HG03439 (cell line): Measurements from ENCODE around the gene INSYN2B.
"Not testable (repeated sequence)": the region's sequence is repeated elsewhere in the genome, so short reads cannot be mapped to it uniquely, and the experiment has no call there.

Source experiments
- ATAC-seq: cut with Tn5 transposase; IDR thresholded peaks from one replicate; pipeline ENCODE4 v1.9.1; 2021; ENCODE audit warnings: mild to moderate bottlenecking, moderate library complexity; ENCODE audit not compliant: unreplicated experiment

Gene INSYN2B

DNA sequence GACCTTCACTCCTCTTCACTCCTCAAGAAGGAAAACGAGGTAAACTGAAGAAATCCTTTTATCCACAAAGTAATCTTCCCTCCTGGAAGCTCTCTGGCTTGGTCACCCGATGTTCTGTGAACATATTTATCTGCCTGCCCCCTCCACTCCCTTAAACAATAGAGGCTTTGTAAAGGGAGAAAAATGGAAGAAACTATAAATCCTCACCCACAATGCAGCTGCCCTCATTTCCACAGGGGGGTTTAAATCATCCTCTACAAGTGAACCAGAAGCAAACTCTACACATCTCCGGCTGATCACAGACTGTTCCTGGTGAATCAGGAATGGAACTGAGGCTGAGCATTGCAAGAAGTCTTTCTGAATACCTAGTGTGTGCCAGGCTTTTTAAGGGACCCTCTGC, 7.2 kb downstream of the INSYN2B start:
- ATAC-seq: no peak

DNA sequence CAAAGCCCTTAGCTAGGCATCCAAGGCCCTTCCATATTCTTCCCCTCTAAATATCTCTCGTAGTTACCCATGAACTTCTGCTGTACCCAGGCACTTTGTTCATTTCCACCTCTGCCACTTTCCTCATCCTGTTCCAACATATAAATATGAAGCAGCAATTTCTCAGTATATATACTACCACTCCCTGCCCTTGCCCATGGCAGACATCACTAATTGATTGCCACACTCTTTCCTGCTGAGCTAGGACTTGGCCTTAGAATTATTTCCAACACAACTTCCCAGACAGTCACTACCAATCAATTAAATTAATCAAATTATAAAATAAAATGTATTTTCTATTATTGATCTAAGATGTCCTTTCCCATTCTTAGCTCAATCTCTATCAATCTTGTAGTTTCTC, 8.5 kb downstream of the INSYN2B start:
- no peak for ATAC-seq

DNA sequence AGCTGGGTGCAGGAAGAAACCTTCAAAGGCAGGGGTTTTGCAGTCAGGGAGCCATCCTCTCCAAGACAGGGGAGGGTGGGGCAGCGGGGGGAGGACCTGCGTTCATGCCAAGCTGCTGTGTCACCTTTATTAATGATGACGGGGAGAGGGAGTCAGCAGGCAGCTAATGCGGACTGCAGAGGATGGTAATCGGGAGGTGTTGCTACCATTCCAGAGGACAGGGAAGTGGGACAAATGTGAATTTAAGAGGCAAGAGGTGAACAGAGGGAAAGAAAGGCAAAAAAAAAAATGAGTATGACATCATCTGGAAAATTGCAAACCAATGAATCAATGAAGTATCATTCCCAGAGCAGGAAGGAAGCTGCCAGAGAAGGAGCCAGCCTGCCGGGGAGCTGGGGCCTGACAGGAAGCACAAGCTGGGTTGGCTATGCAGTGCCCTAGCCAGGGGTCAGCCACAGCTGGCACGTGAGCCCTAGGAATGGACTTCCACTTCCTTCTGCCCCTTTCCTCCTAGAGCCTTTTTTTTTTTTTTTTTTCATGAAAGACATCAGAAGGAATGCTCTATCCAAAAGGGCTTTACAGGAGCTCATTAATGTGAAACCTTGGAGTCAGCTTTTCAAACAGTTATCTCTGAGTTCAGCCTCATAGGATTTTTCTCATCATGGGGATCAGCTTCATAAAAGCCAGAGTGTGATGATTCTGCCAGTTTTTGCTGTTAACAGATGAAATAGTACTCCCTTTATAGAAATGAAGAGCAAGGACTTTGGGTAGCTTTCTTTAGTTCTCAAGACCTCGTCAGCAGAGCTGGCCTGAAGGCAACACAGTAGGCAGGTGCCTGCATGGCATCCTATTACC, 9.2 kb downstream of the INSYN2B start:
- ATAC-seq: no peak

DNA sequence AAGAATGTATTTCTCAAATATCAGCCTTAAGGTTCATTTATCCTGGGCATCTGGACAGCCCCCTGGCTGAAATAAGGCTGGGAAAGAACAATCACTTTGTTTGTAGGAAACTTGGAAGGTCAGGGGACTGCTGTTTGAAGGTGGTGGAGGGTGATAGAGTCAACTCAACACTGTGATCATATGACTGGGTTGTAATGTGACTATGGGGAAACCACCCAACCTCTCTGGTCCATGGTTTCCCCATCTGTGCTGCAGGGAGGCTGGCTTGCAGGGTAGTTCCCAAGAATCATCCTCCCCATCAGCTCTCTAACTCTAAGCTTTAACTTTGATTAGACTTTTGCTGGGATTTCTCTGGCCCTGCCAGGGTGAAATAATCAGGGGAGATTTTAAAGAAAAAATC, 10.0 kb downstream of the INSYN2B start:
- ATAC-seq: no peak

DNA sequence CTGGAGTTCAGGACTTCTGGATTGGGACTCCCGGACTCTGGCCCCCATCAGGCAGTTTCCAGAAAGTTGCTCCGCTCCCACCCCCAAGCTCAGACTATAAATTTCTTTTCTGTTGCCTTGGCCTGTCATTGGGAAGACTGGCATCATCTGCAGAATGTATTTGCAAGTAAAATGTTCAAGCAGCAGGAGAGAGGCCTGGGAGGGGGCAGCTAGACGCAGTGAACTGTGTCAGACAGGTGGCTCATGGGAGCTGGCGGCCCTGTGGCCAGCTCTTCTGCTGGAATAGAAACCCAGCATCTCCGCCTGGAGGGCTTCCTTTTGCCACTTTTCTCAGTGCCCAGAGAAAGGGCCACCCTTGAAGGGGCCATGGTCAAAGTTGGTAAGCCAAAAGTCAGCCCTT, 16.0 kb downstream of the INSYN2B start:
- ATAC-seq: no peak

DNA sequence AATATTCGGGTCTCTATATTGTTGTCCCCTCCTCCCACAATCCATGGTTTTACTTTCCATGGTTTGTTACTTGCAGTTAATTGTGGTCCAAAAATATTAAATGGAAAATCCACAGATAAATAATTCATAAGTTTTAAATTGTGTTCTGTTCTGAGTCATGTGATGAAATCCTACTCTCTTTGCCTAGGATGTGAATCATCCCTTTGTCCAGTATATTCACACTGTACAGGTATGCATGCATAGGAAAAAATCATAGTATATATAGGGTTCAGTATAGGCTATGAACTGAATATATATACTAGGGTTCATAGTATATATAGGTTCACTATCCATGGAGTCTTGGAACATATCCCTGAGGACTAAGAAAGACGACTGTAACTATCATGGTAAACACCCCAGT, 19.6 kb downstream of the INSYN2B start:
- no peak for ATAC-seq

DNA sequence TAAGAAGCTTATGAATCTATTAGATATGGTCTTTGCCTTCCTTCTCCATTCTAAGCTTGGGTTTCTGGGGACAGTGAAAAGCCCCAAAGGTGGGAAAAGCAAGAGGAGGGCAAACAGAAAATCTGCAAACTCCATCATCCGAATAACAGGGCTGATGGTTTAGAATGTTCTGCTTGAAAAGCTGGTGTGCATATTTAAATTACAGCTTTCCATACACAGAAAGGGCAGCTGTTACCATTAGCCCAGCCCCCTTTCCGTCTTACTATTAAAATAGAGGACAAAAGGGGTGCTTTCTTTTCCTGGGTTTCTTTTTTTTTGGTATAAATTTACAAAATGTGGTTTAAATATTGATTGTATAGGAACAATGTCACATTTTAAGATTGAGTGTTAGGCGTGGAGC, 22.0 kb downstream of the INSYN2B start:
- no peak for ATAC-seq

DNA sequence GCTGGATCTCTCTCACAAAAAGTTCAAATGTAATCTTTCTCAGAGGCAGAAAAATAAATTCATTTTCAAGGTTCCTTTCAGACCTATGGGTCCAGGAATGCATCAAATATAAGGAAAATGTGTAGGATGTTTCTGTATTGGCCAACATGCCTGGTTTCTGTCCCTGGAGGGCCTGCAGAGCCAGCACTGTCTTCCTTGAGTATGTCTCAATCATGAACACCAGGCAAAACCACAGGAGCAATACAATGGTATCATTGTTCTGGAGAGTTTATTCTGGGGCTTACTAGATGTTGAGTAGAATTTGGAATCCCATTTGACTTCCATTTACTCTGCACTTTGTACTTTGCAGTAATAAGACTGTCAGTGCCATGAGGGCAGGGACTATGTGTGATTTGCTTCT, 23.5 kb downstream of the INSYN2B start:
- no peak for ATAC-seq

DNA sequence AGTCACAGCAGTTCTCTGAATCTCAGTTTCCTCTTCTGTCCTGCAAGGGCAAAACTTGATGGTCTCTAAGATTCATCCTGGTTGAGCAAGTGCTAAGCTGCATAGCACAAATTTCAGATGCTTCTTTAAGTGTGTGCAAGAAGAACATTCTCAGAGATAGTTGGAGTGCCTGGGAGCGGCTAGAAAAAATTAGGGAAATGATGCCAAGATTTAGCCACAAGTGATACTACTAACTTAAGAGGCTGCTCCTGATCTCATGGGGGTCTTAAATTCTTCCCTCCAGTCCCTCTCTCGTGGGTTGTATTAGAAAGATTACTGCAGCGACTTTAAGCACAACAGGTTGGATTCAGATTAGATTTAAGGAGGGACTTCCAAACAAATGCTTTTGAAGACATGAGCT, 24.2 kb downstream of the INSYN2B start:
- no peak for ATAC-seq

DNA sequence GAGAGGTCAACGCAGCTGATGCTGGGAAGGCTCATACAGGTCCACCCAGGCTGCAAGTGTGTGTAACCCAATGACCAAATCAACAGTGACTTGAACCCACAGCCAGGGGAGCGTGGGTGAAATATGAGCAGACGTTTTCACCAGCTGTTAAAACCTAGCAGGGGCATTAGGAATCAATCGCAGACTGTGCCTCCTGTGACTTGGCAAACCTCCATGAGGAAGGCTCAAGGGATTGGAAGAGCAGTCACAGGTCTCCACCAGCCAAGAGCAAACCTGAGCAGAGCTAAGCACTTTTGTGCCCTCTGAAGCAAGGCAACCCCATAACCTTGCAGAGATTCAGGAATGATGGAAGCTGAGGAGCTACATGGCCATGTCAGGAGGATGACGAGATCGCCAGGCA, 25.5 kb downstream of the INSYN2B start:
- no peak for ATAC-seq

DNA sequence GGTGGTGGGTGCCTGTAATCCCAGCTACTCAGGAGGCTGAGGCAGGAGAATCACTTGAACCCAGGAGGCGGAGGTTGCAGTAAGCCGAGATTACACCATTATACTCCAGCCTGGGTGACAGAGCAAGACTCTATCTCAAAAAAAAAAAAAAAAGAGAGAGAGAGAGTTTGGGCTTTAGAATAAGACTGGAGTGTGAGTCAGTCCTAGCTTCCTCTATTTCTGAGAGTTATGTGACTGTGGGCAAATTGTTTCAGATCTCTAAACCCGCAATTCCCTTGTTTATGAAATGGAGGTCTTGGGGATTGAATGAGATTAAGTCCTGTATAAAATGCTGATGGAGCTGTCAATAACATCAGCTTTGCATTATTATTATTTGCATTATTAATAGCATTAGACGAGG, 27.1 kb downstream of the INSYN2B start:
- ATAC-seq: not testable (repeated sequence)

DNA sequence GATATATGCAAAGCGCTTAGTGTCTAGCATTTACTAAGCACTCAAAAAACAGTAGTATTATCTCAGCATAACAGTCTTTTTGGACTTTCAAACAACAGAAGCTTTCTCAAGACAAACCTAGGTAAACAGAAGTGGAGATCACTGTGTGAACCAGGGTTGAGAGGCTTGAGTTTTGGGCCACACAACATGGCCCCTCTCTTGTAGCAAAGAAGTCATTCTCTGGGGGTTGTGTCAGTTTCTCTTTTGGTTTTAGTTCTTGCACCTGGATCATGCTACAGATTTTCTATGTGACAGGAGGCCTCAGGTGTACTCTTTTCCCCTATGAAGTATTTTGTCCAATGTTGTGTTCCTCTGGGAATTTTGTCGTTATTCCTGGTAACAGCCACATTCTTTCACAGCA, 30.0 kb downstream of the INSYN2B start:
- ATAC-seq: no peak

DNA sequence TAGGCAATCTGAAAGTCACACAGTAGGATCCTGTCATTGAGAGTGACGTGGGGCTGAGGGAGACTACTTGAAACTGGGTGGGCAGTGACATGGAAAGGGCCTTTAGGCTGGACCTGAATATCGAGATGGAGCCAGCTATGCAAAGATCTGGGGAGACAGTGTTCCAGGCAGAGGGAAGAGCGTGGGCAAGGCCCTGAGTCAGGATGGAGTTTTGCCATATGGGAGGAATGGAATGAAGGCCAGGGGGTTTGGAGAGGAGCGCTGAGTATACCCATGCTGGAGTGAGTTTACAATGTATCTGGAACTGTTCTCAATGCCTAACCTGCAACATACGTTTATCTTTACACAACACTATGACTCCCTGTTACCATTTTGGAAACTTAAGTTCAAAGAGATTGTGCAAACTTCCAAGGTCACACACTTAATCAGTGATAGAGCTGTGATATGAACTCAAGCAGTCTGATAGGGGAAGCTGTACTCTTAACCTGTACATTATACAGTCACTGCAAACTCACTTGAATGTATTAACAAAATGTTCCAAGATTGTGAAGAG, 33.5 kb downstream of the INSYN2B start:
- no peak for ATAC-seq

DNA sequence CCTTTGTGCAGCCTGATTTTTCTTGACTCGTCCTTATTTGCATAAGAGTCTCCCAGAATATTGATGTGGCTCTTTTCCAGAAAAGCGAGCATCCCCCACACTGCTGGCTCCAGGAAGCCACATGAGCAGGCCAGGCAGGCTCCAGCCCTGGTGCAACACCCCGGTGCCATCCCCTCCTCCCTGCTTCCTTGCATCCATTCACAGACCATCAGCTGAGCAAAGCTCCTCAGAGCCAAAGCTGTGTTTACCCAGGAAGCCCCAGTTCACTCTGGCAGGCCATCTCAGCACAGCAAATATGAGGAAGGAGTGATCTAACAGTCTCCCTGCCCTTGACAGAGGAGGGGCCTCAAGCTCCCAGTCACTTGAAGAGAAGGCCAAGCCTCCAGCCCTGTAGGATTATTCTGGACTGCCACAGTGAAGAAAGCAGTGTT, 34.4 kb downstream of the INSYN2B start:
- ATAC-seq: no peak

DNA sequence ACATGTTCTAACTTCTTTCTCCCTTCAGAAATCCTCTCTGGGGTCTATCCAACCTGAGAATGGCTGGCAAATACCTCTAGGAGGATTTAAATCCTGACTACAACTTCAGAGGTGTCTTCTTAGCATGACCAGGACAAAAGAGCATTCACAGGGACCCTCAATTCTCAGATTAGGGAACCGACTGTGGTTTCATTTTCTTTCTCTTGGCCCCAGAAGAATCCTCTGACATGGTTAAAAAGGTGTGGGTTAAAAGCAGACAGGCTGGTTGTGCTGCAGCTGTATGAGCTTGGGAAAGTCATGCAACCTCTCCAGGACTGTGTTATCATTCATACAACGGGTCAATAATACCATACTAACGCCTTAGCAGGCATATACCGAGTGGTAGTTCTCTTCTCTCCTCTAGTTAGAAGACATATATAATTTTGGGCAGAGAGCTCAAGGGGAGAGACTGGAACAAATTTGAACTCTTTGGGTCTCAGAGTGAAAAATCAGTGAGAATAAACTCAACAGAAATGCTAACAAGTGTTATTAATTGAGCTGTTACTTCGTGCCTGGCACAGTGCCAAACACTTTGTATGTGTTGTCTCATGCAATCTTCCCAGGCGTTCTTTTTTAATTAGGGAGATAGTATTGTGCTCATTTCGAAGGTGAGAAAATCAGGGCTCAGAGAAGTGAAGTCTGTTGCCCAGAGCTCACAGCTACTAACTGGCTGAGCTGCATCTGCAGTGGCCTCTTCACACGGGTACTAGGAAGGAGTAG, 35.2 kb downstream of the INSYN2B start:
- ATAC-seq: no peak

DNA sequence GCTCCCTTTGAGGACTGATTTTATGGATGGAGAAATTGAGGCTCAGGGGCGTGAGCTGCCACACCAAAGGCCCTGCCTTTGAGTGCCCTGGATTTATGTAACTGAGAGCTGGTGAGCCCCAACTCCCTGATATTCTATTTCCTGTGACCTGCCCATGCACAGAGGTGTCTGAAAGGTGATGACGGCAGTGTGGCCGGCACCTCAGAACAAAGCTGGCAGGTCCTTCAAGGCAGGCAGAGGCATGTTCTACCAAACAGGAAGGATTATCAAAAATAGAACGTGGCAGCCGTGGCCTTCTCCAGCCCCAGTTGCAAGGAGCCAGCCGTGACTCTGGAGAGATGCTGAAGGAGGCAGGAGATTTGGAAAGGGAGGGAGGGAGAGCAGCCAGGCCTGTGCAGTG, 36.2 kb downstream of the INSYN2B start:
- ATAC-seq: no peak

DNA sequence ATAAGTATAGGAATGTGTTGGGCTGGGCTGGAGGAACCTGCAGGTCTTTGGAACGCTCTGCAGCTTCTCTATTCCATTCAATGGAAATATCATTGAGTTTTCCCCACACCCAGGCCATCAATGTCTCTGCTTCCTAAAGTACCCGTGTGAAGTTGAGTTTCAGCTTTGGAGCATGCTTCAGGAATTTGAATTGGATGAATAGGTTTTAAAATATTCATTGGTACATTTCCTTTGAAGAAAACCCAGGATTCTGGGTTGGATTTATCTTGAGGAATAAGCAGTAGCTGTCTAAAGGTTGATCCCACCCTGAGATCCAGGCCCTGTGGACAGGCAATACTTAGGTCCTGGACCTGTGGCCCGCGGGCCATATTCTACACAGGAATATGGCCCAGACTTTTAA, 37.3 kb downstream of the INSYN2B start:
- ATAC-seq: no peak

DNA sequence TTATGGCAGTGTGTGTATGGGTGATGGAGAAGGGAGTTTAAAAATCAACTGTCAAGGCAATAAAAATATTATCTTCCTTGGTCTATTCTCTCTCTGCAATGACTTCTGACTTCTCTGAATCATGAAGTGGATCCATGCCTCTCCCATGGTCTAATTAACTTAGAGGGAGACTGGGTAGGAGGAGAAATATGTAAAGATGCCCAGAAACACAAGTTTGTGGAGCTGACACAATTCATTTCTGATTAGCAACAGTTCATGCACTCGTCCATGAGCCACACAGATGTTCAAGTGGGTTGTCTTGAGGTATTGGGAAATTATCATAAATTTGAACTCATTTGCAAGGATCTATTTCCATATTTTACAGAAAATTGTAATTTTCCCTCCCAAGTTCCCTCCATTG, 38.1 kb downstream of the INSYN2B start:
- ATAC-seq: no peak

DNA sequence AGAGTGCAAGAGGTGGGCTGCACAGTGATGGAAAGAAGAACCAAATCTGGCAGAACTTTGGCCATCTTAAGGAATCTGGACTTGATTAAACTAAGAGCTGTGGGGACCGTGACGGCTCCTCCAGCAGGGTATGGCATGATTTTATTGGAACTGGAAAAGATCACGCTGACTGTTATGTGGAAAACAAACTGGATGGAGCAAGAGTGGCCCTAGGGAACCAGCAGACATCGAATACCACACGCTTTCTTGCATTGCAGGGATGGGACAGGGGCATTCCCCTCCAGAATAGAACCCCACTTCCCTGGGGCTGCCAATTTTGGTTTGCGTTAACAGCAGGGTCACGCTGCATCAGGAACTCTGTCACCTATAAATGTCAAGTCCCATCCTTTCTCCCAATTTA, 38.8 kb downstream of the INSYN2B start:
- no peak for ATAC-seq

DNA sequence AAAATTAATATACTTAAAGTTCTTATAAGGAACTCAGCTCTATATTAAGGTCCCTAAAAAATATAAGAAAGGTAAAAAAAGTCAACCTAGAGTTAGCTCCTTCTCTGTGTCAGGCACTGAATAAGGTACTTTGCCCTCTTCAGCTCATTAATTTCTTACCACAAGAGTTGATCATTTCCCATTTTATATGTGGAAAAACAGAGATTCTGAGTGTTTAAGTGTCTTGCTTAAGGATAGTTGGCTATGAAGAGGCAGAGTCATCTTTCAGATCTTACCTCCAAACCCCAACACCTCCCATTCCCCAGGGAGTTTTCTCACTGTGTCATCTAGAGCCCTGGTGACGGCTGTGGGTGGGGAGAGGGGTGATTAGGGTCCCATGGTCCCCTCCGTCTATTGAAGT, 40.6 kb downstream of the INSYN2B start:
- no peak for ATAC-seq

DNA sequence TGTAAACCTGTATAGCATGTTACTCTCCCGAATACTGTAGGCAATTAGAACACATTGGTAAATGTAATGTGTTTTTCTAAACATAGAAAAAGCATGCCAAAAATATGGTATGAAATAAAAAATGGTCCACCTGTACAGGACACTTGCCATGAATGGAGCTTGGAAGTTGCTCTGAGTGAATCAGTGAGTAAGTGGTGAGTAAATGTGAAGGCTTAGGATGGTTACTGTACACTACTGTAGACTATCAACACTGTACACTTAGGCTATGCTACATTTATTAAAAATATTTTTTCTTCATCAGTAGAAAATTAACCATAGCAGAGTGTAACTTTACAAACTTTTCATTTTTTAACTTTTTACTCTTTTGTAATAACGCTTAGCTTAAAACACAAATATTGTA, 41.9 kb downstream of the INSYN2B start:
- no peak for ATAC-seq

DNA sequence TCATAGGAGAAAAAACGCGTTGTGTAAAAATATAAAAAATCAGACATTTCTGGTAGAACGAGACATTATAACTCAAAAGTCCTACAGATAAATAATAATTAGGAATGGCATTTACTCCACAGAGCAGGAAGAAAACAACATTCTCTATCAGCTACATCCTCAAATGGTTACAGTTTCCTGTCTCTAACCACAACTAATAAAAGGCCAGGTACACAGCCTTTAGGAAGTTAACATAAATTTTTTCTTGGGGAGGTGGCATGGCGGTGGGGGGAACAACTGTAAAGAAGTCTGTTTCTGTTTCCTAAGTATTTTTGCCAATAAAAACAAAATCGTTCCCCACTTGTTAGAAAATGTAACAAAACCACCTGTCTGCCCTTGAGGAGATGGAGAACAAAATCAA, 44.5 kb downstream of the INSYN2B start:
- ATAC-seq: no peak
